D721Med (cell line): ENCODE data around the gene INPP5A.

ENCODE experiments used
- DNase-seq: peaks from one replicate; pipeline ENCODE4 v3.0.0; 2011; ENCODE audit warnings: low spot score; ENCODE audit not compliant: insufficient read length
- FAIRE-seq: peaks from 2 replicates; lab custom pipeline; 2011; peaks lifted over from hg19 to GRCh38; lab: Jason Lieb, UNC
- TF ChIP-seq, protein P1 (sequence below): IDR thresholded peaks from 2 replicates; pipeline ENCODE4 v1.5.1; 2012; ENCODE audit warnings: mild to moderate bottlenecking, control low read depth; ENCODE audit not compliant: insufficient read depth; ENCODE audit errors: missing control alignments

INPP5A gene

DNA sequence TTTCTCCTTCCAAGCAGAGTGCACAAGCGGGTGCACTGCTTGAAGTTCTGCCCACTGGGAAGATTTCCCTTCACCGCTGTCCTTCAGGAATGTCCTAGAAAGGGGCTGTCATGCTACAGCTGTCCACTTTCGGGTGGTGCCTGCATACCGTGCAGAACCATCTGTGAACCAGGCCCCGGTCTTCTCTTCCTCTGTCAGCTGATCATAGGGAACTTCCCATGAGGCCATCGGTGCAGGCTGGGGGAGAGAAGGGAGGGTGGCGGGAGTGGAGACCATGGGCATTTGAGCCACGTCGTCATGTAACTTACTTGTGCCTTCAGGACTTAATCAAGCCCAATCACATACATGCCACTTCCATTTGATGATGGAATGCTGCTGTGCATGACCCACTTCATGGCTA, 136.7 kb downstream of the INPP5A start:
- DNase-seq (no peak), FAIRE-seq (no peak)
- TF ChIP-seq, protein P1, sequence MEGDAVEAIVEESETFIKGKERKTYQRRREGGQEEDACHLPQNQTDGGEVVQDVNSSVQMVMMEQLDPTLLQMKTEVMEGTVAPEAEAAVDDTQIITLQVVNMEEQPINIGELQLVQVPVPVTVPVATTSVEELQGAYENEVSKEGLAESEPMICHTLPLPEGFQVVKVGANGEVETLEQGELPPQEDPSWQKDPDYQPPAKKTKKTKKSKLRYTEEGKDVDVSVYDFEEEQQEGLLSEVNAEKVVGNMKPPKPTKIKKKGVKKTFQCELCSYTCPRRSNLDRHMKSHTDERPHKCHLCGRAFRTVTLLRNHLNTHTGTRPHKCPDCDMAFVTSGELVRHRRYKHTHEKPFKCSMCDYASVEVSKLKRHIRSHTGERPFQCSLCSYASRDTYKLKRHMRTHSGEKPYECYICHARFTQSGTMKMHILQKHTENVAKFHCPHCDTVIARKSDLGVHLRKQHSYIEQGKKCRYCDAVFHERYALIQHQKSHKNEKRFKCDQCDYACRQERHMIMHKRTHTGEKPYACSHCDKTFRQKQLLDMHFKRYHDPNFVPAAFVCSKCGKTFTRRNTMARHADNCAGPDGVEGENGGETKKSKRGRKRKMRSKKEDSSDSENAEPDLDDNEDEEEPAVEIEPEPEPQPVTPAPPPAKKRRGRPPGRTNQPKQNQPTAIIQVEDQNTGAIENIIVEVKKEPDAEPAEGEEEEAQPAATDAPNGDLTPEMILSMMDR: no peak

DNA sequence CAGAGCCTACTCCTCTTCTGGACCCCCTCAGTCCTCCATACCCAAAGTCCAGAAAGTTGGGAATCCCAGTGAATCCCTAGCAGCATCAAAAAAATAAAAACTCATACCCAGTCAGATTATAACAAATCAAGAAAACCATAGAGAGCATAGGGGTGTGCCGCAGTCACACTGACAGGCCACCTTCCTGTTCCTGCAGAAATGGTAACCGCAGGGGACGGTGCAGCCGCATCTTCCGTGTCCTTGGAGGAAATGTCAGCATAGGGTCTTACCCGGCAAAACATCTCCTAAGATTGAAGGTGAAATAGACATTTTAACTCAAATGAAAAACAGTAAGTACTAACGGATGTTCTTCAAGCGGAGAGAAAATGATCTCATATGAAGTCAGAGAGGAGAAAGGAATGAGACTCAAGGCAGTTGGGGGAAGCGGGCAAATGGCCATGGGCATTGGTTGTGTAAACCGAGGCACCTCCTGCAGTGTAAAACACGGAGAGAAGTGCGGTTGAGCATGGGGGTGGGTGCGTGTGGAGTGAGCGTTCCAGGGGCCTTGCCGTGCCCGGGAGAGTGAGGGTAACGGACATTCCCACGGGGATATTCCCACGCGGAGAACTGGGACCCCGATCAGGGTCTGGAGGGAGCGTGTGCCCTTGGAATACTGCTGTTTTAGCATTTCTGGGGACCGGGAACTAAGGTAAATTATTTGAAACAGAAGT, 137.6 kb downstream of the INPP5A start:
- FAIRE-seq (no peak), DNase-seq (no peak)
- TF ChIP-seq, protein P1: no peak

DNA sequence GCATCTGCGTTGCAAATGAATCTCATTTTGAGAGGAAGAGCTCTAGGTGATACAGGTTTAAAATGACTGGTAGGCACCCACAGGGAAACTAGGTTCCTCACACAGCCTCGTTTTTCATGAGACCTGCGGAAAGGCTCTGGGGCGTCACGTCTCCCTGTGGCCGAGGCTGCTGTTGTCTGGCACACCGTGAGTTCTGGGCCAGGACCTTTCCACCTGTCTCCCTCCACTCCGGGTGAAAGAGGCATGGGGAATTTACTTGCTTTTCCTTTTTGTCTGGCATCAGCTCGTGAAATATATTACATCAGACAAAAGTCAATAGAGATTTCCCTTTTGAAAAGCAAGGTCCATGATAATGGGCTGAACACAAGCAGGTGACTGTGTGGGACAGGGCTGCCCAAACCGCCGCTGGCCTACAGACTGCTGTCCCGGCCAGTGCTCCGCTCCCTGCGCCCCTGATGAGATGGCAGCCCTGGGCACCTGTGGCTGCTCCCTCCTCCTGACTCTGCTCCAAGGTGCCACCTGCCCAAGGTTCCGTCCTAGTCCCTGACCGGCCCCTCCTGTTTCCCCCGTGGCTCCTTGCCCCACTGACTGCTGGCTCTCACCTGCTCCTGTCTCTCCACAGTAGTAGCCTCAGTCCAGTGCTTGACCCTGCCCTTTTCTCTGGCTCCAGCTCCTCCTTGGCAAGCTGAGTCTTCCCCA, 138.8 kb downstream of the INPP5A start:
- FAIRE-seq: no peak
- DNase-seq: no peak
- TF ChIP-seq, protein P1: no peak

DNA sequence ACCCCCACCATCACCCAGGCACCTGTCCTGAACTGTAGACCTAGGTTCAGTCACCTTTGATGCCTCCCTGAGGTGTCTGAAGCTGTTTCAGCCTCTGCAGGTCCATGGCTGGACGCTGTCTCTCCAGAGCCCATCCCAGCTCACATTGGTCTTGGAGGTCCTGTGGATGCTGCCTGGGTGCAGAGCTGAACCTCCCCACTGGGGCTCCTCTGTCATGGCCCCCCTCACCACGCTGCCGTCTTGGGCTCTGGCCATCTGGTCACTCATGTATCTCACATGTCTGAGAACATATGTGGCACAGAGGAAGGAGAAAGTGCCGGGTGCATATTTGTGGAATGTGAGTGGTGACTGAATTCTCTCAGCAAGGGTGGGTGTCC, 139.5 kb downstream of the INPP5A start:
- DNase-seq (no peak), FAIRE-seq (no peak)
- TF ChIP-seq, protein P1: no peak

DNA sequence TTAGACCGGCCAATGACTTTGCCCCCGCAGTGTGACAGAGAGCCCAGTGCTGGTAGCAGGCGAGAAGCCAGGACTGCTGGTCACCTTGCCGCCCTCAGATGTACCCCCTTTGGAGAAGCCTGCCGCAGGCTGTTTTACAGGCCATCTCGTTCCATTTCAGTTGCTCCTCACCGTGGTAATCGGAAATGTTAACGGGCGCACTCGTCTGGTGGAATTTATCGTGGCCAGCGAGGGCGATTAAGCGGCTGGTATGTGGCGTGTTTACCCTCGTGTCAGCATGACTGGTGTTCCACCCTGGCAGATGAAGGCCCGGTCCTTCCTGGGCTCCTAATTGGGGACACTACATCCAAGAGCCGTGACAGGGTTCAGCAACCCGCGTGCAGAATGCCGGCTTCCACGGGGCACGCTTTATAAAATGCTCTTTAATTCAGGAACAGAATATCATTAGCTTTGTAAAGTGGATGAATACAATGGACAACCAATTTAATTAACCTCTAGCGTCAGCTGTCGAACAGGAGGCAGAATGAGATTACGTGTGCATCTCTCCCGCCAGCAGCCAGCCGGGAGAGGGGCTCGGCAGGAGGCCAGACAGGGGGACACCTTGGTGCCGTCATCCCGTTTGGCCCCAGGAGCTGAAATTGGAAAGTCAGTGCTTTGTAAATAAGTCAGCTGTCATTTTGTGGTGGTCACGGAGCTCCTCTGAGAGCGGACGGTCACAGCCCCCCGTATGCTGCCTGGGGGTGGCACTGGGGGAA, 140.1 kb downstream of the INPP5A start:
- no peak for FAIRE-seq
- TF ChIP-seq, protein P1: no peak
- no peak for DNase-seq

DNA sequence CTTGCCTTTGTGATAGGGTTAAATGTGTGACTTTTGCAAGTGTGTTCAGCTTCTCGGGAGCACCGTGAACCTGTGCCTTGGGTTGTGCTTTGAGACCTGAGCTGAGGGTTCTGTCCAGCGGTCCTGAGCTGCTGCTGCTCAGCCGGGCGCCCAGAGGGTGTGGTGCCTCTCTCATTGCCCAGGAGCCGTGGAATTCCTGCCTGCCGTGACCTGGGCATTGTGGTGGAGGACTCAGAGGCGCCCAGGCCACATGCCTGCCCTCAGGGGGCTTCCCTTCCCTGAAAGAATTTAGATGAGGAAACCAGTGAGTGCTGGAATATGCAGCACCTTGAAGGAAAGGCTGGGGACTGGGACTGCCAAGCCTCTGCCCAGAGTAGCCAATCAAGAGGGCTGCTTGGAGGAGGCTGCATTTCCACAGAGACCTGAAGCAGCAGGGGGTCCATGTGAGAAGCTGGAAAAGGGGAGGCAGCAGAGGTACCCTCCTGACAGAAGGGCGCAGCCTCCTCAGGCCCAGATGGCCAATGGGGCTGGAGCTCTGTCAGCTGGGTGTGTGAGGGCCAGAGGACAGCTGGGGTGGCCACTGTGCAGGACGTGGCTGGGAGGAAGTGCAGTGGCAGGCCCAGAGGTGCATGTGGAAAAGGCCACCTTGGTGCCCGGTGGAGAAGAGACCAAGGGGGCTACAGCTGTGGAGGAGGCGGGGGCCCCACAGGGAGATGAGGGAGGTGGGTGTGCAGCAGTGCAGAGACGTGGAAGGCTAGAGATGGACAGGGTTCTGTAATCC, 141.0 kb downstream of the INPP5A start:
- no peak for FAIRE-seq
- no peak for DNase-seq
- TF ChIP-seq, protein P1: no peak
